DMS114 treated with DMSO at 0.1 percent for 48 hours (cell line): ENCODE results near the gene BCL2L1.

Experiments
- DNase-seq: peaks from one replicate; lab custom pipeline; 2025; ENCODE audit not compliant: unreplicated experiment; lab: John Stamatoyannopoulos, UW

BCL2L1 gene

DNA sequence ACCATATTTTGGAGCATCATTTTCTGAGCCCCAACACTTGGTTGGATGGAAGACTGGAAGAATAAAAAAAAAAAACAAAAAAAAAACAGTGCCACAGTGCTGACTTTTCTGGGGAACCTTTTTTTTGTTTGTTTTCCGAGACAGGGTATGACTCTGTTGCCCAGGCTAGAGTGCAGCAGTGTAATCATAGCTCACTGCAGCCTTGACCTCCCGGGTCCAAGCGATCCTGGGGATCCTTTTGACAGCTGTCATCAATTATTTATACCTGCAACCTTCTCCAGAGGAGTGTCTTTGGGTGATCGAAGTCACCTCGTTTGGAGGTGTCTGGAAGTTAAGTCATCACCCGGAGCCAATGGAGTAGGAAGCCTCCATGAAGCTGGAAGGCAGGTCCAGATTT is 8.7 kb upstream of the BCL2L1 start:
- no peak for DNase-seq

DNA sequence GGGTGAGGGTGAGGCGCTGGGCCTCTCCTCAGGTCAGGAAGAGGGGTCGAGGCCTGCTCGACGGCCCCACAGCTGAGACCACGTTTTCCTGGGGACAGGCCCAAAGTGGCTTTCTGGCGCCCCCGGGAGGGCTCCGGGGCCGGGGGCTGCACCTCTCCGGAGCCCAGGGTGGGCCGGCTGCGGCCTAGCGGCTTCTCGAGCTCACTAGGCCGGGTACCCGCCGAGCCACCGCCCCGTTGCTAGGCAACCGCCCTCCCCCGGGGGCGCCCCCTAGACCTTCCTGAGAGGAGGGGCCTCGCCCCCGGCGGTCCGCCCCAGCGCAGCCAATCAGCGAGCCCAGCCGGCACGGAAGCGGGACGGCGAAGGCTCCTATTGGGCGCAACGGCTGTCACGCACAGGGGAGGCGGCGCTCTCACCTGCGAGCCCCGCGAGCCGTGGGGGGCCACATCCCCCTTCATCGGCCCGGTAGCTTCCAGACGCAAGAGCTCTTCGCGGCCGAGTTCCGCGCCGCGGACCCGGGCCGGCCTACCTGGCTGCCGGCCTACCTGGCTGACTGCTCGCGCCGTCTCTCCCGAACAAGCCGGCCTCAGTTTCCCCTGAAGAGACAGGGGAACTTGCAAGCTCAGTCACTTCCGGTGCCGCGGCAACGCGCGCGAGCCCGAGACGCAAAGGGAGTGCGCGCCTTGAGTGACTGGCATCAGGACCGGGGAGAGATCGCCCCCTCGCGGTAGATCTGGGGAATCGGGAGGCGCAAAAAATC is 831 bp upstream of the BCL2L1 start:
- peak; percentile 88 for DNase-seq

DNA sequence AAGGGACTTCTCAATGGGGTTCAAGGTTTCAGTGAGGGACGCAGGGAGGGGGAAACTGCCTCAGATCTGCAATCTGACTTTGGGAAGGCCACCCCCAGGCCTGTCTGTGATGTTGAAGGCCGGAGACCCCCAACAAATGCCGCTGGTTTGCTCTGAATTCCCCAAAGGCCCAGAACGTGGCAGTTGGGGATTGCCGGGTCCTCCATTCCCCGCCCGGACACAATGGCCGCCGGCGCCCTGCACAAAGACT is 326 bp upstream of the BCL2L1 start:
- DNase-seq, result no peak

DNA sequence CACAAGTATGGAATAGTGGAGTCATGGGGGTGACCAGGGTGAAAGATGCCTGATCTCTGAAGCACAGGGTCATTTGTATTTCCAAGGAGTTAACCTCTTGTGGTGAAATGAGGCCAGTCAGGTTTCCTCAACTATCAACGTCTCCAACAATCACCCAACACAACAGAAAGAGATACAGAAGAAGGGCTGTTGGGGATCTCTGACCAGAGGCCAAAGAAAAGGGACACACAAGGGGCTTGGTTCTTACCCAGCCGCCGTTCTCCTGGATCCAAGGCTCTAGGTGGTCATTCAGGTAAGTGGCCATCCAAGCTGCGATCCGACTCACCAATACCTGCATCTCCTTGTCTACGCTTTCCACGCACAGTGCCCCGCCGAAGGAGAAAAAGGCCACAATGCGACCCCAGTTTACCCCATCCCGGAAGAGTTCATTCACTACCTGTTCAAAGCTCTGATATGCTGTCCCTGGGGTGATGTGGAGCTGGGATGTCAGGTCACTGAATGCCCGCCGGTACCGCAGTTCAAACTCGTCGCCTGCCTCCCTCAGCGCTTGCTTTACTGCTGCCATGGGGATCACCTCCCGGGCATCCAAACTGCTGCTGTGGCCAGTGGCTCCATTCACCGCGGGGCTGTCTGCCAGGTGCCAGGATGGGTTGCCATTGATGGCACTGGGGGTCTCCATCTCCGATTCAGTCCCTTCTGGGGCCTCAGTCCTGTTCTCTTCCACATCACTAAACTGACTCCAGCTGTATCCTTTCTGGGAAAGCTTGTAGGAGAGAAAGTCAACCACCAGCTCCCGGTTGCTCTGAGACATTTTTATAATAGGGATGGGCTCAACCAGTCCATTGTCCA is 1.0 kb downstream of the BCL2L1 start:
- no peak for DNase-seq

DNA sequence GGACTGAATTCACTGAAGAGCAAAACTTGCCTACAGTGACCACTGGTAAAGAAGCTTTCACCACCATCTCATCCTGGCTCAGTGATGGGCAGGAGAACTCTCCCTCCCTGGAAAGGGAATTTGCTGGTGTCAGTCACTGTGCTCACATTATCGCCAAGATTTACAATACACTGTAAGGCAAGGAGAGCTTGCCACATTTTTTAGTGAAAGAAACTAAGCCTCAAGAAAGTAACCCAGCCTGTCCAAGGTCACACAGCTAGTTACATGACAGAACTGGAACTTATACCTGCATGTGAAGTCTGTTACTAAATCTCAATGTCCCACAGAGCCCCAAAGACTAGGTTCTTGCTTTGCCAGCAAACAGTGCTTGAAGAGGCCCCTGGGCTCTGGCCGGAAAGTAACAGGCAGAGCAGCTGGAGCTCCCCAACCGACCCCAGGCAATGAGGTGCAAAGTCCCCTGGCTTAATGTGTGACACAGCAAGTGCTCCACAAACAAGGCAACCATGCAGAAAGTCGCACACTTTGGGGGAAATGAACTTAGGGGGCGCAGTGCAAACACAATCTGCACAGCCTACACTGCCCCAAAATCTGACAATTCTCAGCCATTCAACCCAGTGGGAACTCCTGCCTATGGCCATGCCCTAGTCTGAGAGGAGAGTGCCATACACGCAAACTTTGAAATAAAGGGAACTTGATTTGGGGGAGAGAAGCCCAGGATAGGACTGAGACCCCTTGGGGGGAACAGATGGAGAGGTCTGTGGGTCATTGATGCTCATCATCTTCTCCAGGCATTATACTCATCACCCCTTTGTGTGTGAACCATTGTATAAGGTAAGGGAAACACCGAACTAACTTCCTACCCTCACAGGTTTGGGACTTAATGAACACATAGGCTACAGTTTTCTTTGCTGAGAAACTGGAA is 1.9 kb downstream of the BCL2L1 start:
- no peak for DNase-seq

DNA sequence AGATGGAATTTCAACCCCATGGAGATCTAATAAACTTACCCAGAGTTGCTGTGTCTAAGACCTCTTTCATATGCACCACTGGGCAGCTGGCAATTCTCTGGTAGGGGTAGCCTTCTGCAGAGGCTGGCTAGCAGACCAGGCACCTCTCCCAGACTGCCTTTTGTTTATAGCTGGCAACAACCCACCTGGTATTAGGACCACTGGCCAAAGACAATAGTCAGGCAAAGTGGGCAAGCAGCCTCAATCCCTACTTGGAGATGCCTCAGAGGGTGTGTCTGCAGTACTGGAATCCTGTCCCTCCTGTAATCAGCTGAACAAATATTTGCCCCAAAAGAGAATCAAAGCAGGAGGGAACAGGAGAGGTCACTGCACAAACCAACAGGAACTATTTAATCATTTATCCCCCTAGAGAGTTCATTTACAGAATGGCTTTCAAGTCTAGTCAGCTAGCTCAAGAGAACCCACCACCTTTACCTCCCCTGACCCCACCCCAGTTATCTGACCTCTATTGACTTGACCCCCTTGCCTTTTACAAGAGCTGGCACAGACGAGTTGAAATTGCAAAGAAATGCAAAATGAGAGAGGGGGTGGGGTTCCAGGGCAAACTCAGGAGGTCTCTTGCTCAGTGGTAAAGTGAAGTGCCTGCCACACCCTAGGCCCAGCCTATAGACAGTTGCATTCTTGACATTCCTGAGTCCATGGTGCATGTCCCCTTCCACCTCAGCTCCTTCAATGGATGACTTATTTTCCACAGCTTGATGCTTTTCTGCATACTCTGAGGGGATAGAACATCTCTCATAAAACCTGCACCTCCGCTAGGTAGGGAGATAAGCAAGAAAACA is 2.8 kb downstream of the BCL2L1 start:
- no peak for DNase-seq

DNA sequence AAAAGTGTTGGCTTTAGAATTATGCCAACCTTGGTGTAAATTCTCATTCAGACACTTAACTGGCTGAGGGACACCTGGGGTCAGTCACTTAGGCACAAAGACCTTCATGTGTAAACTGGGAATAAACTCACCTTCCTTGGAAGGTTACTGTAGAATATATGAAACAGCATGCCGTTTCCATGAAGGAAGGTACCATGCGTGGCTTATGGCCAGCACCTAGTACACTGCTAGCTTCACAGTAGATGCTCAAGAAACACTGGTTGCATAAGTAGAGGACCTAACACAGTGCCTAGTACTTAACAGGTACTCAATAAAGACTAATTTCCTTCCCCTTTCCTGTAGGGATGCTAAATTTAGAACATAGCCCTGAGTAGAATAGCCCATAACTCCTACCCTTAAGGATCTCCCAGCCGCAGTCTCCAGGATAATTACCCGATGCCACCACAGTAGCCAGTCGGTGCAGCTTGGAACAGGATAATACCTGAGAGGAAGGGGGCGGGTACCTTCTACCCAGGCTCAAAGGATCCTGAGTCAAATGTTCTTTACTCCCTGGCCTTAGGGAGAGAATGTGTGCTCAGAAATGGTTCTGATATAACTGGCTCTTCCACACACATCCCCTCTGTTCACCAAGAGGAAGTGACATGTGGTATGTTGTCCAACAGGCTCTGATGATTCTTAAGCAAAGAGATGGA is 3.6 kb downstream of the BCL2L1 start:
- no peak for DNase-seq

DNA sequence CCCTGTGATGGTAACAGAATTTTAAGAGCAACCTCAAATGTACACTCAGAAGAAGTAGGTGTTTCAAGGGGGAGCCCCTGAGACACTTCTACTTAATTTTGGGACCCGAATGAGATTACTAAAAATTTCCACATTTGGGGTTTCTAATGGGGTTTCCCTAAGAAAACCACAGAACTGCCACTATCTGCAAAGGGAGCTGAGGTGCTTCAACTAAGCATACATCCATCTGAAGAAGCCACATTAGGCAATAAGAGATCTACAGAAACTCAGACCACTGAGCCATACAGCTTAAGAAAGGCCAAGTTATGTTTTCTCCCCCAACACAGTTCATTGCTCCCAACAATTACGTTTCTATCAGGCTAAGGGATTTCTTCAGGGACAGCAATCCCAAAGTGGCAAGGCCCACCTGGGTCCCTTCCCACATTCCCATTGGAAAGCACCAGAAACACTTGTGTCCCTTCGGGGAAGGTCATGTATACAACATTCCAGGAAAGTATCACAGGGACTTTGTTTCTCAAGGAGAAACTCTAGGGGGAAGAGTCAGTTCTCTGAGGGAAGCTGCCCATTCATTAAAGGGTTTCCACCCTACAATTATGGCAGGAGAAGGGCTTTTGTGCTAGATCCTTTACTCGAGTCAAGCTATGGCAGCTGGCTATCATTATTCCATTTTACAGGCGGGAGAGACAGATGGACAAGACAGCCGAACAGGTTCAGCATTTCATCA is 5.0 kb downstream of the BCL2L1 start:
- no peak for DNase-seq

DNA sequence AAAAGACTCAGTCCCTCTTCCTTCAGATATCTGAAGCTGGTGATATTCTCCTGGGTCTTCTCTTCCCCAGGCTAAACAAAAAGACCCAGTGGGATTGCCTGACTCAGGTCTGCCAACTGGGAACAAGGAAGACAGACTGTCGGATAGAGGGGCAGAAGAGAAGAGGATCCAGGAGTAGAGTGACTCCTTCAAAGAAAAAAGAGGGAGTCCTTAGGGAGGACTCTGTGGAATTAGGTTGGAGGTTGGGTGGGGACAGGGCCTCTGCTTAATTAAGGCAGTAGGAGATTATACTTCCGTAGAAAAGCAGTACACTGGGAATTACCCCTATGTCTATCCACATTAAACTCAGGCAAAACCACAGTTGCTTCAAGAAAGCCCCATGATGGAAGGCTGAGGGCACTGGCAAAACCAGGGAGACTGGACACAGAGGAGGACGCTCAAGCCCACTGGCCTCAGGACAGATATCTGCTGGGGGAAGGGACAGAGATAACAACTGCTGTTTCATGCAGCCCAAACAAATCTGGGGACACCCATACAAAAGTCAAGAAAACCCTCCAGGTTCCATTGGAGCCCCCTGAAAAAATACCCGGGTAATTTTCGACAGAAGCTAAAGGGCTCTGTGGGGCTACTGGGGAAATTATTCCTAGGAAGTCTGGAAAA is 5.7 kb downstream of the BCL2L1 start:
- no peak for DNase-seq

DNA sequence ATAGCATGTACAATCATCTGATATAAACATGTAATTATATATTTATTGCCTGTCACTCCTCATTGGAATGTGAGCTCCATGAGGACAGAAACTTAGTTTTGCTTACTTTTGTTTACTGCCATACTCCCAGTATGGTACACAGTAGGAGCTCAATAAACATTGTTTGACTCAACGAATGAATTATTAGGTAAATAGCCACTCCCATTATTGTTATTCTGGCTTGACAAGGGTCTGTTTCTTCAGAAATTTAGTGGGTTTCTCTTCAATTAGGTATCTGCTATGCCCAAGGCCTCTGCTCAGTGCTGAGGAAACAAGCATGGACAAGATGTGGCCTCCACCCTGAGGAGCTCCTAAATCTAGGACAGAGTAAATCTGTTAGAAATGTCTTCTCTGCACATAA is 6.3 kb downstream of the BCL2L1 start:
- no peak for DNase-seq

DNA sequence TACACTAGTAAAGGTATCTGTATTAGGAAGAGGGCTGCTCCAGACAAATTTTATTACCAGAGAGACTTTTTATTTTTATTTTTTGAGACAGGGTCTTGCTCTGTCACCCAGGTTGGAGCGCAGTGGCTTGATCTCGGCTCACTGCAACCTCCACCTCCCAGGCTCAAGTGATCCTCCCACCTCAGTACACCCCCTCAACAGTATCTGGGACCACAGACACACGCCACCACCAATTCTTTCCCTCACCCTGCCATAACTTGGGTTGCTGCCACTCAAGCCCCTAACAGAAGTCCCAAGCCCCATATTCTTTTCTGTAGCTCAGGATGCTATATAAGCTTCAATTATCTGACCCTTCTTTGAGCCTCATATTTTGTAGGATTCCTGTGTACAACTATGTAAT is 6.9 kb downstream of the BCL2L1 start:
- no peak for DNase-seq

DNA sequence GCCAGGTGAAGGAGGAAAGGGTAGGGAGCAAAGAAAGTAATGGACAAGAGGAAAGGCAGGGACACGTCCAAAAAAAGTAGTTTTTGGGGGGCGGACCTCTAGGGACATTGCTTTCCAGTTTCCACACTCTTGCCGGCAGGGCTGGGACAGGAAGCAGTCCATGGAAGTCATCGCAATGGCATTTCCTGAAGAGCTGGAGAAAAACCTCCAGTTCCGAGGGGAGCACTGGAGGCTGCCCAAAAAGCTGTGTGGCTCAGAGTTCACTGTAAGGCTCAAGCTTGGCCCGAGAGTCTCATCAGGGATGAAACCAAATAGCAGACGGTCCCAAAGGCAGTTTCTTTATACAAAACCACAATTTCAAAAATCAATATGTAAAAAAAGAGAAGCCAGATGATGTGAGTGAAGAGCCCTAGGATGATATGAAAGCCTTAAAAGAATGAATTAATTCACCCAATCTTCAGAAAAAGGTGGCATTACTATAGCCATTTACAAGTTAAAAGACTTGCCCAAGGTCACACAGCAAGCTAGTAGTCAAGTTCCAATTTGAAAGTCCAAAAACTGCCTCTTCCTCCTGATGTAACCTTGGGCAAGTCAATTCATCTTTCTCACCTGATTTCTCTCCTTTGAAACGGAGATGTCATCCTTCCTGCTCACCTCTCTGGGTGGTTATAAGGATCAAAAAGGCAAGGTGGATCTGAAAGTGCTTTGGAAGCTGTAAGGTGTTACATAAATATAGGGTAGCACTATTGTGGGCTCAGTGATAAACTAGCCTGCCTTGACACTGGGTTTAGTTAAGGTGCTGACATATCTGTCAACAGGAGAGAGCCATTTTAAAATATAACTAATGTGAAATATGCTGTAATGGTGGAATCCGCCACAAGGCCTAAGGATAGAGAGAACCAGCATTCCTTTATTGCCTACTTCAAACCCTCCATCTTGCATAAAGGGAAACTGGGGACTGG is 9.1 kb downstream of the BCL2L1 start:
- no peak for DNase-seq

DNA sequence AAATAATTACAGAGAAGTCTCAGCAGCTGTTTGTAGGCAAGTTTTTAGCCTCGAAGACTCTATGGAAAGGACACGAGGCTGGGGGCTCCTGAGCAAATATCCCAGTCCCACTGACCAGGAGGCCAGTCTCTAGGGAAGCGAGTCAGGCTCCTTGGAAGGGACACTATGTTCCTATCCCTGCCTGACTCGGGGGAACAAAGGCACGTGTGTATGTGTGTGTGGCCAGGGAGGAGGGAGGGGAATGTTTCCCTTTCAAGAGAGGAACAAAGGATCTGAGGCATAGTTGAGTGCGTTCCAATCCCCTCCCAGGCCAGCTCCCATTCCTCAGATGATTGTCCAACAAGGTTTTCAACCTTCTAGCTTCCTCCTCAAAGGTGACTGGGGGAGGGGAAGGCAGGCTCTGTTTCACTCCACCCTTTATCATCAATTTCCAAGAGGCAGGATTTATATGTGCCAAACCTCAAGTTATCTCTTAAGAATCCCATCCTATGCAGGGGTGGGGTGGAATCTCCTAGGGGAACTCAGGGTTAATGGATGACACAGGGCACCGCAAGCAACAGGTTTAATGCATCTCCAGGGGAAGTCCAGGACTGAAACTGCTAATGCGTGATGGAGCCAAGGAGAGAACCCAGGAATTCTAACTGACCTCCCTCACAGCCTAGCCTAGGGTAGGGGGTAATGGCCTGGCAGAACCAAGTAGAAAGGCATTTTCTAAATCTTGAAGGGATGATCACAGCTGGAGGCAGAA is 9.9 kb downstream of the BCL2L1 start:
- no peak for DNase-seq

DNA sequence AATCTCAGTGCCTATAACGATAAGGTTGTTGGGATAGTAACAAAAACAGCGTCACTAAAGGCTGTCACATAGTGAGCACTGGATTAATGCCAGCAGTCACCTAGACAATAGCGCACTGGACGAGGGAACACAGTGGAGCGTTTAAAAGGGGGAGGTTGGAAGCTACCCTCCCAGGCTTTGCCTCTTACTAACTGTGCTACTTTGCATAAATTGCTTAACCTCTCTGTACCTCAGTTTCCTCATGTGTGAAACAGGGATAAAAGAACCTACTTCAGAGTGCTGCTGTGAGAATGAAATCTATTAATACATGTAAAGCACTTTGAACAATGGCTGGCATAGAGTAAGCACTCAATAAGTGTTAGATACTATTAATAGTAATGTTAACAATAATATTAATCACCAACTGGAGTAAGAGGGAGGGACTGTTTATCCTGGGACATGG is 10.5 kb downstream of the BCL2L1 start:
- no peak for DNase-seq

DNA sequence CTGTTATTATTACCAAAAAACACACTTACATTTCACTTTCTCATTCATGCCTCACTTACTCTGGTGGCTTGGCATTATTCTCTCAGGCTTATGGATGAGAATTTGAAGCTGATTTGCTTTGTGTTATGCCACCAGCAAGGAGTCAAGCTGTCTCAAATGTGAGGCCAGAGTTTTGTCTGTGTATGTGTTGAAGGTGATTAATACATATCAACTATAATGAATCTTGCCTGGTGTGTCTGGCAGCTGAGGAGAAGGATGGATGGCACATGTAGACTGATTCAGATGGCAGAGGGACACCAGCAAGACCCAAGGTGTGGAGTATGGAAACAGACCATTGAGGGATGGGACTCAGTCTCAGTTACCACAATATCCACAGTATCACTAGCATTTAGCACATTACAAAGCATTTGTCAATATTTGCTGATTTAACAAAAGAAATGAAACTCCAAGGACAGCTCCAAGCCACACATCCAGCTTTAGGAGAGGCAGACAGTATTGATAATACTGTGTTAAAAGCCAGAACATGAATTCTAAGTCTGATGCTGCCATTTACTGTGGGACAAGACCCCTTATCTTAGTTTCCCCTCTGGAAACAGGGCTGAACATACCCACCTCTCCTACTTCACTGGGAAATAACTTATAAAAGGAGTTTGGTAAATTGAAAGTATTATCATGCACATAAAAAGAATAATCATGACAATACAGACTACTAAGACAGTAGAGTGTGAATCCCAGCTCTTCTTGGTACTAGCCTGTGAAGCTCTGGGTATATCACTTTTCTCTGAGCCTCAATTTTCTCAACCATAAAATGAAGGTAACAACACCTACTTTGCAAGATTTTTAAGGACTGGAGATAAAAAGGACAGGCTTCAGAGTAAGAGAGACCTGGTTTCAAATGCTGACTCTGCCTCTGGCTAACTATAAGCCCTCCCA is 11.2 kb downstream of the BCL2L1 start:
- no peak for DNase-seq
